ENCODE measurements around the gene TMEM255B. TPM values are rescaled to one million over a fixed set of nuclear protein-coding genes. Genes with fewer than 3 reads are reported as not detected.

TMEM255B gene
- total and polyA plus RNA-seq, 4 donors: 6.0 to 19.6 (median 14.8) TPM

GRCh38 chr13:113763961-113764792 is 5.2 kb downstream of the TMEM255B start:
- Histone ChIP-seq H3K9me3 (ENCODE audit: control insufficient read depth in 4 of 4, insufficient read depth in 3 of 4, low read length in 3 of 4) (peaks cover 0 to 2% (median 0%) of the 10 kb centered on the region in 4 donors), H3K27ac (ENCODE audit: low read depth in 1 of 2, low read length in 1 of 2) (no peak overlapping the region), H3K36me3 (ENCODE audit: control insufficient read depth in 4 of 4, insufficient read depth in 4 of 4, low read length in 4 of 4) (peaks cover 0 to 2% (median 0%) of the 10 kb centered on the region in 4 donors), H3K27me3 (ENCODE audit: control insufficient read depth in 3 of 3, insufficient read depth in 3 of 3, low read length in 2 of 3) (peaks cover 0 to 46% (median 24%) of the 10 kb centered on the region in 3 donors), H3K9ac (ENCODE audit: insufficient read depth in 1 of 2, low read length in 2 of 2) (no peak overlapping the region), H3K4me1 (ENCODE audit: control insufficient read depth in 5 of 5, insufficient read depth in 5 of 5, low read length in 5 of 5) (peaks cover 0 to 10% (median 0%) of the 10 kb centered on the region in 5 donors), H3K4me3 (no peak overlapping the region)
- 88 to 89% methylated on average over 22 to 25 of the region's 25 CpGs for WGBS, 2 donors
- ATAC-seq (ENCODE audit: insufficient read depth, low FRiP score): no peak
- no peak for TF ChIP-seq CTCF (IDR thresholded peaks at IDR 0.05; ENCODE audit: control extremely low read depth, extremely low read depth)
- DNase-seq: no peak

- H3K9me3 ChIP-seq (ENCODE audit: control insufficient read depth in 4 of 4, insufficient read depth in 3 of 4, low read length in 3 of 4): peaks cover 0 to 2% (median 0%) of the 10 kb centered on the region in 4 donors
- no peak for TF ChIP-seq CTCF (IDR thresholded peaks at IDR 0.05; ENCODE audit: control extremely low read depth, extremely low read depth)
- H3K4me1 ChIP-seq (ENCODE audit: control insufficient read depth in 5 of 5, insufficient read depth in 5 of 5, low read length in 5 of 5): peaks cover 0 to 10% (median 0%) of the 10 kb centered on the region in 5 donors
- ATAC-seq (ENCODE audit: insufficient read depth, low FRiP score) (no peak), DNase-seq (no peak)
- H3K27ac ChIP-seq (ENCODE audit: low read depth in 1 of 2, low read length in 1 of 2): no peak overlapping the region
- 91 to 92% methylated on average over 19 of the region's 19 CpGs for WGBS, 2 donors
- peaks cover 0 to 39% (median 19%) of the 10 kb centered on the region in 3 donors for H3K27me3 ChIP-seq (ENCODE audit: control insufficient read depth in 3 of 3, insufficient read depth in 3 of 3, low read length in 2 of 3)
- no peak overlapping the region for H3K9ac ChIP-seq (ENCODE audit: insufficient read depth in 1 of 2, low read length in 2 of 2)
- H3K4me3 ChIP-seq: no peak overlapping the region
- H3K36me3 ChIP-seq (ENCODE audit: control insufficient read depth in 4 of 4, insufficient read depth in 4 of 4, low read length in 4 of 4): peaks cover 0 to 5% (median 0%) of the 10 kb centered on the region in 4 donors
These were observed 6.0 kb downstream of the TMEM255B start for GRCh38 chr13:113764793-113765563.

- TF ChIP-seq CTCF (IDR thresholded peaks at IDR 0.05; ENCODE audit: control extremely low read depth, extremely low read depth): no peak
- DNase-seq (no peak), ATAC-seq (ENCODE audit: insufficient read depth, low FRiP score) (no peak)
- Histone ChIP-seq H3K27me3 (ENCODE audit: control insufficient read depth in 3 of 3, insufficient read depth in 3 of 3, low read length in 2 of 3) (peaks cover 0 to 33% (median 18%) of the 10 kb centered on the region in 3 donors), H3K4me1 (ENCODE audit: control insufficient read depth in 5 of 5, insufficient read depth in 5 of 5, low read length in 5 of 5) (peaks cover 0 to 10% (median 0%) of the 10 kb centered on the region in 5 donors), H3K9me3 (ENCODE audit: control insufficient read depth in 4 of 4, insufficient read depth in 3 of 4, low read length in 3 of 4) (peaks cover 0 to 2% (median 0%) of the 10 kb centered on the region in 4 donors), H3K9ac (ENCODE audit: insufficient read depth in 1 of 2, low read length in 2 of 2) (no peak overlapping the region), H3K36me3 (ENCODE audit: control insufficient read depth in 4 of 4, insufficient read depth in 4 of 4, low read length in 4 of 4) (peaks cover 0 to 5% (median 0%) of the 10 kb centered on the region in 4 donors), H3K27ac (ENCODE audit: low read depth in 1 of 2, low read length in 1 of 2) (no peak overlapping the region), H3K4me3 (no peak overlapping the region)
- WGBS, 2 donors: 61 to 75% methylated on average over 4 of the region's 4 CpGs
These were observed 6.5 kb downstream of the TMEM255B start for GRCh38 chr13:113765564-113765910.
